ENCODE measurements around the gene CDC42EP1.
A peak's percentile ranks its signal among the peaks of the same experiment; 100 is the strongest.

Gene CDC42EP1

DNA sequence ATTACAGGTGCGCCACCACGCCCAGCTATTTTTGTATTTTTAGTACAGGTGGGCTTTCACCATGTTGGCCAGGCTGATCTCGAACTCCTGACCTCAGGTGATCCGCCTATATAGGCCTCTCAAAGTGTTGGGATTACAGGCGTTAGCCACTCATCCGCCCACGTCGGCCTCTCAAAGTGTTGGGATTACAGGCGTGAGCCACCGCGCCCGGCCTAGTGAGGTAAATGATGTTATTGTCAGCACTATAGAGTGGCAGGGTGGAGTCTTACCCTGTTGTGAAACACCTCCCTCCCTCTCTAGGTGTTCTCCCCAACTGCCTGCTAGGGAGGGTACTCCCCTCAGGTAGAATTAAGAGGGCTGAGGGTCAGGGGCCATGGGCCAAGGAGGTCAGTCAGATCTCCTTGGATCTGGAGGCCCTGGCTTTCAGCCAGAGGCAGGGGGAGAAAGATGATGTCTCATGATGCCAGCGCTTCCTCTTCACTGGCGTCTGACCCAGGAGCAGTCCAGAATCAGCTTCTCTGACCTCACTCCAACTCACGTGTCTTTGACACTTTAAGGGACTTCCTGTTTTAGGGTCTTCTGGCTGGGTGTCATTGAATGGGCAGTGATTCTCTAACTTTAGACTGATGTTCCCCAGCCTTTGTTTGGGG, 50.3 kb downstream of the CDC42EP1 start:
- peak overlapping the region in 1 of 2 donors; percentile 21 for H3K27ac ChIP-seq
- H3K4me3 ChIP-seq: peak overlapping the region; percentile 98
- TF ChIP-seq, protein P1, sequence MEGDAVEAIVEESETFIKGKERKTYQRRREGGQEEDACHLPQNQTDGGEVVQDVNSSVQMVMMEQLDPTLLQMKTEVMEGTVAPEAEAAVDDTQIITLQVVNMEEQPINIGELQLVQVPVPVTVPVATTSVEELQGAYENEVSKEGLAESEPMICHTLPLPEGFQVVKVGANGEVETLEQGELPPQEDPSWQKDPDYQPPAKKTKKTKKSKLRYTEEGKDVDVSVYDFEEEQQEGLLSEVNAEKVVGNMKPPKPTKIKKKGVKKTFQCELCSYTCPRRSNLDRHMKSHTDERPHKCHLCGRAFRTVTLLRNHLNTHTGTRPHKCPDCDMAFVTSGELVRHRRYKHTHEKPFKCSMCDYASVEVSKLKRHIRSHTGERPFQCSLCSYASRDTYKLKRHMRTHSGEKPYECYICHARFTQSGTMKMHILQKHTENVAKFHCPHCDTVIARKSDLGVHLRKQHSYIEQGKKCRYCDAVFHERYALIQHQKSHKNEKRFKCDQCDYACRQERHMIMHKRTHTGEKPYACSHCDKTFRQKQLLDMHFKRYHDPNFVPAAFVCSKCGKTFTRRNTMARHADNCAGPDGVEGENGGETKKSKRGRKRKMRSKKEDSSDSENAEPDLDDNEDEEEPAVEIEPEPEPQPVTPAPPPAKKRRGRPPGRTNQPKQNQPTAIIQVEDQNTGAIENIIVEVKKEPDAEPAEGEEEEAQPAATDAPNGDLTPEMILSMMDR (IDR thresholded peaks at IDR 0.05): no peak
- no peak for DNase-seq (ENCODE audit: low spot score)

- H3K27ac ChIP-seq: peak overlapping the region; percentile 21 to 36
- no peak overlapping the region for H3K4me3 ChIP-seq
- TF ChIP-seq, protein P1 (IDR thresholded peaks at IDR 0.05): no peak
Observed at GRCh38 chr22:37611207-37611606, 50.9 kb downstream of the CDC42EP1 start.

DNA sequence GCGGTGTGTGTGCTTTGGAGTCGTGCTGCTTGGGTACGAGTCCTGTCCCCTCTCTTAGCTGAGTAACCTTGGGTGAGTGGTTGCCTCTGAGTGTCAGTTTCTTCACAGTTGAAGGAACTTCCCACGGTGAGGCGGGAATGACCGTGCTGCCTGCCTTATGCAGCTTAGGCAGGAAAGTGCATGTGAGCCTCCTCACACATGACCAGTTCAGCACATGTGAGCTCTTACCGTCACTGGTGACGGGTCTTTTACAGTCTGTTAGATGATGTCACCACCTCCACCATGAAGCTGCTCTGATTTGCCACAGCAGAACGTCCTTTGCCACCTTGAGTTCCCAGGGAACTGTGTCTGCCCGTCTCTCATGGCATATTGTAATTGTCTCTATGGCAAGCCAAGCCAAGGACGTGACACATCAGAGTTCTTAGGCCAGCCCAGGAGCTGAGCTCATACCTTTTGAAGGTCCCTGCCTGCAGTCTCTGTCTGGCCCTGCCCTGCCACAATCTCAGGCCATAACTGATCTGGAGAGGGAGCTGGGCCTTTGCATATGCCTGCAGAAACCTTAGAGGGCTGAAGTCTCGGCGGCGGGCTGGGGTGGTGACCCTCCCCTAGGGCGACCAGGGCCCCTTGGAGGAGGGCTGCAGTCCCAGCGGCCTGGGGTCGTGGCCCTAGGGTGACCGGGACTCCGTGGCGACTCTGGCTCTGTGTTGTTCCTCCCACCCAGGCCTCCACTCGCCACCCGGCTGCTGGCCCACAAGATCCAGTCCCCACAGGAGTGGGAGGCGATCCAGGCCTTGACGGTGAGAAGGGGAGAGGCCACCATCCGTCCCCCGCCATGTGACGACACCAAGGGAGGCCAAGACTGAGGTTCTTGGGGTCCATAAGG, 56.2 kb downstream of the CDC42EP1 start:
- TF ChIP-seq, protein P1 (IDR thresholded peaks at IDR 0.05): no peak
- H3K4me3 ChIP-seq: no peak overlapping the region
- H3K27ac ChIP-seq: no peak overlapping the region
- no peak for DNase-seq (ENCODE audit: low spot score)

More at GRCh38 chr22:37611207-37611606, 50.9 kb downstream of the CDC42EP1 start:
- no peak for DNase-seq (ENCODE audit: low spot score)

GRCh38 chr22:37617431-37617830, 57.2 kb downstream of the CDC42EP1 start:
- no peak for DNase-seq (ENCODE audit: low spot score)
- TF ChIP-seq, protein P1 (IDR thresholded peaks at IDR 0.05): no peak
- H3K27ac ChIP-seq: no peak overlapping the region
- no peak overlapping the region for H3K4me3 ChIP-seq

DNA sequence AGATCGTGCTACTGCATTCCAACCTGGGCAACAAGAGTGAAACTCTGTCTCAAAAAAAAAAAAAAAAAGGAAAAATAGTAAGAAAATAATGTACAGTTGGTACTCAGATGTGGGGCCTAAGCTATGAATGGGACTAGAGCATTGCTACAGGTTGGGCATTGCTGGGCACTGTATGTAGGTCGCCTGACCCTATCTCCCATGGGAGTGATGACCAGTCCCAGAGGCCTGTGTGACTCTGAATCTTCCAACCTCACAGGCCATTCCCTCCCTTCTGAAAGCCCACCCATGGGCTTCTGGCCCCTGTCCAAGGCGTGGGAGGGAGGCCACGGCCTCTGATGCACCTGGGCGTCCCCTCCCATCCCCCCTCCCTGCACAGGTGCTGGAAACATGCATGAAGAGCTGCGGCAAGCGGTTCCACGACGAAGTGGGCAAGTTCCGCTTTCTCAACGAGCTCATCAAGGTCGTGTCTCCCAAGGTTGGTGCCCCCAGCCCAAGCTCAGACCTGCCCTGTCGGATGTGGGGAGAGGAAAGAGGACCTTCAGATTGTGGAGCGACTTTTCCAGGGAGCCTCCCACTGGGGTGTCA, 57.9 kb downstream of the CDC42EP1 start:
- Histone ChIP-seq H3K4me3 (no peak overlapping the region), H3K27ac (no peak overlapping the region)
- DNase-seq (ENCODE audit: low spot score): no peak
- TF ChIP-seq, protein P1 (IDR thresholded peaks at IDR 0.05): no peak

- Histone ChIP-seq H3K27ac (no peak overlapping the region), H3K4me3 (no peak overlapping the region)
- no peak for DNase-seq (ENCODE audit: low spot score)
Observed at GRCh38 chr22:37618674-37619073, 58.4 kb downstream of the CDC42EP1 start.

More at GRCh38 chr22:37618674-37619073, 58.4 kb downstream of the CDC42EP1 start:
- TF ChIP-seq, protein P1 (IDR thresholded peaks at IDR 0.05): no peak

Measured in coronary artery (tissue), 2 donors.